Ovary (tissue), 9 donors: Measurements from ENCODE around the gene HABP2. TPM values are rescaled to one million over a fixed set of nuclear protein-coding genes. Genes with fewer than 3 reads are reported as not detected.

Experiments
- DNase-seq, 5 donors: peaks; one replicate each; pipeline ENCODE4 v3.0.0-alpha.2; 2019 to 2020
- H3K27ac ChIP-seq, 2 donors: fragments of 200-600 bp; one replicate each; pipeline versions ENCODE4 v1.5.1 to v1.8.0; 2019 to 2022
- H3K27me3 ChIP-seq: fragments of 200-600 bp; one replicate; pipeline ENCODE4 v1.8.0; 2022
- H3K36me3 ChIP-seq: fragments of 200-600 bp; sonication (generic); one replicate; pipeline ENCODE4 v1.5.1; 2019
- H3K4me1 ChIP-seq: one replicate; pipeline ENCODE4 v1.8.1; 2013; ENCODE audit warnings: mild to moderate bottlenecking, moderate library complexity; ENCODE audit not compliant: insufficient read depth
- H3K4me3 ChIP-seq: fragments of 200-600 bp; sonication (generic); one replicate; pipeline ENCODE4 v1.5.1; 2017
- H3K9me3 ChIP-seq, 2 donors: fragments of 200-600 bp in 1 of 2; sonication (generic) in 1 of 2; one replicate each; pipeline versions ENCODE4 v1.5.1 to v1.8.1; 2013 to 2019; ENCODE audit warnings: mild to moderate bottlenecking in 1 of 2, moderate library complexity in 1 of 2
- EP300 ChIP-seq: sonication (generic); formaldehyde crosslinking; IDR thresholded peaks from one replicate; pipeline ENCODE4 v1.6.1; 2017; ENCODE audit warnings: antibody characterized with exemption
- POLR2A ChIP-seq: fragments of 450-650 bp; IDR thresholded peaks from one replicate; pipeline ENCODE4 v1.6.1; 2017; ENCODE audit warnings: antibody characterized with exemption, mild to moderate bottlenecking, moderate library complexity
- WGBS, 3 donors: extraction: QIAGEN DNeasy Blood & Tissue Kit in 1 of 3; methylation state at CpG; one replicate each; pipeline versions ENCODE4 v1.1.5 to v1.1.7; 2013 to 2017; 5-methylcytosine and 5-hydroxymethylcytosine counted together
- intact Hi-C, 4 donors: fragments of 100-400 bp; cut with DNase I; formaldehyde crosslinking; loops; one replicate each; pipeline versions ENCODE4 v1.11.0 to v1.15.1; 2022 to 2023
- polyA plus RNA-seq, 2 donors: library from polyadenylated mRNA; stranded (reverse); fragments of 200-250 nt in 1 of 2; fragments of 350-450 nt in 1 of 2; fragmentation: Illumina TruSeq in 1 of 2; extraction: RNeasy Lipid Tissue Mini Kit (QIAGEN cat#74804) in 1 of 2; gene quantifications; one replicate each; pipeline ENCODE4 v1.2.3, GENCODE V29; 2013 to 2014
- total RNA-seq, 7 donors: library from RNA; depleted of rRNA in 2 of 7; stranded (reverse); fragments of >200 nt in 2 of 7; fragmentation: NEBNext Ultra II Directional in 3 of 7; extraction: Animal tissue kit (Norgen Biotek cat#: 25700) in 3 of 7; gene quantifications; one replicate each; pipeline versions ENCODE4 v1.1.0 to v1.2.4, GENCODE V29; 2016 to 2023
- TF ChIP-seq, protein P1 (sequence below), 3 donors: fragments of 450-650 bp in 2 of 3; fragments of 200-600 bp in 1 of 3; IDR thresholded peaks; one replicate each; pipeline versions ENCODE4 v1.5.1 to v1.8.0; 2016 to 2022; ENCODE audit warnings: antibody characterized with exemption in 3 of 3, mild to moderate bottlenecking in 1 of 3
- donor health status: DM: no; HTN: no; CAD: no; lungs with moderate emphysema.
- donor health status: DM: no; HTN: no; CAD: no.
- donor health status: Bipolar disorder and iron deficiency.
- donor health status: DM: yes; HTN: yes; CAD: no.
- donor health status: DM: no; HTN: no; CAD: no.
- donor health status: DM: yes; HTN: yes; CAD: no.

The HABP2 gene
- total and polyA plus RNA-seq, 9 donors = 0.07 to 2.3 (median 0.19) TPM; not detected in 3

DNA sequence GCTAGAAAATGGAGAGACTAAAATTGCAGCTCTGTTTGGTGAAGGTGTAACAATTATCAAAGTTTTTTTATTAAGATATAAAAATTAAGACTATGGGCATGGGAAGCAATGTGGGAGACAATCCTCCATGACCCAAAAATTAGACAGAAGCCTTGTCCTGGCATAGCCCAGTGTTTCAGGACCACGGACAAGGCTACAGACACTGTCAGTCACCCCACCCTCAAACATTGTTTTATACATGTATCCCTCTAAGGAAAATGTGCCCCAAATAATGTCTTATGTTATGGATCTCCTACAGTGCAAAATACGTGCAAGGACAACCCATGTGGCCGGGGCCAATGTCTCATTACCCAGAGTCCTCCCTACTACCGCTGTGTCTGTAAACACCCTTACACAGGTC lies 24.0 kb downstream of the HABP2 start:
- no peak overlapping the region for H3K27ac ChIP-seq
- TF ChIP-seq POLR2A (no peak), EP300 (no peak)
- TF ChIP-seq, protein P1, sequence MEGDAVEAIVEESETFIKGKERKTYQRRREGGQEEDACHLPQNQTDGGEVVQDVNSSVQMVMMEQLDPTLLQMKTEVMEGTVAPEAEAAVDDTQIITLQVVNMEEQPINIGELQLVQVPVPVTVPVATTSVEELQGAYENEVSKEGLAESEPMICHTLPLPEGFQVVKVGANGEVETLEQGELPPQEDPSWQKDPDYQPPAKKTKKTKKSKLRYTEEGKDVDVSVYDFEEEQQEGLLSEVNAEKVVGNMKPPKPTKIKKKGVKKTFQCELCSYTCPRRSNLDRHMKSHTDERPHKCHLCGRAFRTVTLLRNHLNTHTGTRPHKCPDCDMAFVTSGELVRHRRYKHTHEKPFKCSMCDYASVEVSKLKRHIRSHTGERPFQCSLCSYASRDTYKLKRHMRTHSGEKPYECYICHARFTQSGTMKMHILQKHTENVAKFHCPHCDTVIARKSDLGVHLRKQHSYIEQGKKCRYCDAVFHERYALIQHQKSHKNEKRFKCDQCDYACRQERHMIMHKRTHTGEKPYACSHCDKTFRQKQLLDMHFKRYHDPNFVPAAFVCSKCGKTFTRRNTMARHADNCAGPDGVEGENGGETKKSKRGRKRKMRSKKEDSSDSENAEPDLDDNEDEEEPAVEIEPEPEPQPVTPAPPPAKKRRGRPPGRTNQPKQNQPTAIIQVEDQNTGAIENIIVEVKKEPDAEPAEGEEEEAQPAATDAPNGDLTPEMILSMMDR (IDR thresholded peaks at IDR 0.05) = no peak

DNA sequence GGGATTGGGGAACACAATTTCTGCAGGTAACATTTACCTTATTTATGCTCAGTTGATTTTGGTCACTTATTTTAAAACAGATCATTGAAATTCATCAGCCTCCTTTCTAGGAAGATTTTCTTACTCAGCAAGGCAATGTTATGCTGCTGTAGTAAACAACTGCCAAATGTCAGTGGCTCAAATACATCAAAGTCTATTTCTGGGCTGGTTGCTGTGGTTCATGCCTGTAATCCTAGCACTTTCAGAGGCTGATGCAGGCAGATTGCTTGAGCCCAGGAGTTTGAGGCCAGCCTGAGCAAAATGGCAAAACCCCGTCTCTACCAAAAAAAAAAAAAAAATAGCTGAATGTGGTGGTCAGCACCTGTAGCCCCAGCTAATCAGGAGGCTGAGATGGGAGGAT lies 25.9 kb downstream of the HABP2 start:
- Histone ChIP-seq H3K27ac (no peak overlapping the region), H3K27me3 (no peaks in the 10 kb centered on the region), H3K4me3 (no peak overlapping the region), H3K9me3 (no peaks in the 10 kb centered on the region), H3K4me1 (no peaks in the 10 kb centered on the region), H3K36me3 (no peaks in the 10 kb centered on the region)
- TF ChIP-seq, protein P1 (IDR thresholded peaks at IDR 0.05) = no peak
- no peak for TF ChIP-seq EP300
- no peak for TF ChIP-seq POLR2A
- 53 to 87% (median 68%) methylated on average over 1 of the region's 1 CpG for WGBS, 3 donors
- intact Hi-C loops = no loop called here
- no peak for DNase-seq

More for the DNA sequence above, 24.0 kb downstream of the HABP2 start:
- no peaks in the 10 kb centered on the region for H3K4me1 ChIP-seq
- 56 to 64% (median 60%) methylated on average over 4 of the region's 4 CpGs for WGBS, 3 donors
- intact Hi-C loops = no loop called here
- no peaks in the 10 kb centered on the region for H3K36me3 ChIP-seq
- no peak for DNase-seq
- no peaks in the 10 kb centered on the region for H3K9me3 ChIP-seq
- H3K4me3 ChIP-seq = no peak overlapping the region
- H3K27me3 ChIP-seq = no peaks in the 10 kb centered on the region

DNA sequence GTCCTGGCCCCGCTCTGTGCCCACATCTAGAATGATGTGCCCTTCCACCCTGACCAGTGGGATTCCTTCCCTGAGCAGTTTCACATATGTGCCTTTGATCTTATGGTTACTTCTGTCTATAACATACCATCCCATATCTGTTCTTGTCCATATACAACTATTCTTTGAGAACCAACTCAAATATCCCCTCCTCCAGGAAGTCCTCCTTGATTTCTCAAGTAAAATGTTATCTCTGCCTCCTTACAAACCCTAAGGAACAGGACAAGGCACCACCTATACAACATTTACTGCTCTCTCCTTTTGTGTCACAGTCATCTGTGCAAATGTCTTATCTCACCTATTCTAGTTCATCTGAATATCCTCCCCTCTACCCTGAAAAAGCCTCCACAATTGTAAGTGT lies 28.2 kb downstream of the HABP2 start:
- no peak for DNase-seq
- Histone ChIP-seq H3K9me3 (no peaks in the 10 kb centered on the region), H3K4me1 (no peaks in the 10 kb centered on the region), H3K27ac (no peak overlapping the region), H3K36me3 (no peaks in the 10 kb centered on the region), H3K4me3 (no peak overlapping the region), H3K27me3 (no peaks in the 10 kb centered on the region)
- intact Hi-C loops = no loop called here
- TF ChIP-seq POLR2A = no peak
- TF ChIP-seq, protein P1 (IDR thresholded peaks at IDR 0.05) = no peak
- WGBS, 3 donors = 75 to 82% (median 79%) methylated on average over 1 of the region's 1 CpG

DNA sequence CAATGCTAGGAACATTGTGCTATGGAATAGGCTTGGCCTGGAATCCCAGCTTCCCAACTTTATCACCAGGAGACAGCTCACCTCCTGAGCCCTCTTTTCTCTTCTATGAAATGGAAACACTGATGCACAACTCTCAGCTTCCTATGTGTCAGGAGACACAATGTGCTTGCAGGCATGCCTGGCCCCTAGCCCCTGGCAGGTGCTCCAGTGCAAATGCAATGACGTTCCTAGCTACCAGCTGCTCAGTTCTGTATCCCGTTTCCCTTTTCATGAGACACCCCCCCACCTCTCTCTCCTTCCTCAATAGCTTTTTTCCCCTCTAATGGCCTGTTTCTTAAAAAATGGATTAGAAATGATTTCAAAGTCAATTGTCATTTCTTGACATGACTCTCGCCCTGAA lies 30.7 kb downstream of the HABP2 start:
- 33 to 55% (median 54%) methylated on average over 3 of the region's 3 CpGs for WGBS, 3 donors
- intact Hi-C loops = no loop called here
- TF ChIP-seq EP300 (no peak), POLR2A (no peak)
- TF ChIP-seq, protein P1 (IDR thresholded peaks at IDR 0.05) = no peak

More for the DNA sequence above, 30.7 kb downstream of the HABP2 start:
- DNase-seq = no peak
- no peaks in the 10 kb centered on the region for H3K27me3 ChIP-seq
- H3K9me3 ChIP-seq = no peaks in the 10 kb centered on the region
- no peak overlapping the region for H3K4me3 ChIP-seq
- H3K36me3 ChIP-seq = no peaks in the 10 kb centered on the region
- H3K4me1 ChIP-seq = no peaks in the 10 kb centered on the region
- H3K27ac ChIP-seq = no peak overlapping the region
